PFSK-1 (cell line): ENCODE results near the gene VTI1A.

Source experiments
- FOXP2 ChIP-seq: optimal IDR thresholded peaks from 2 replicates; pipeline ENCODE3; 2011; ENCODE audit warnings: borderline replicate concordance, control low read depth, inconsistent platforms; ENCODE audit not compliant: insufficient read depth; ENCODE audit errors: extremely low read length, extremely low read depth
- POLR2AphosphoS5 ChIP-seq: IDR thresholded peaks from 2 replicates; pipeline ENCODE4 v1.6.1; 2012; ENCODE audit warnings: low read depth, mild to moderate bottlenecking, control low read depth, low read length, moderate library complexity
- SIN3A ChIP-seq: IDR thresholded peaks from 2 replicates; pipeline ENCODE4 v1.6.1; 2012; ENCODE audit warnings: mild to moderate bottlenecking, low read length, moderate library complexity, borderline replicate concordance; ENCODE audit not compliant: insufficient read depth
- TAF1 ChIP-seq: IDR thresholded peaks from 2 replicates; pipeline ENCODE4 v1.6.1; 2012; ENCODE audit warnings: low read length, control low read depth, borderline replicate concordance; ENCODE audit not compliant: insufficient read depth
- TF ChIP-seq, protein P1 (sequence below), 2 experiments: IDR thresholded peaks; 2 replicates each; pipeline versions ENCODE4 v1.6.1 to v1.8.0; 2011 to 2012; ENCODE audit warnings: low read depth in 2 of 2, low read length in 2 of 2, control low read depth in 1 of 2, inconsistent platforms in 1 of 2, mild to moderate bottlenecking in 1 of 2, moderate library complexity in 1 of 2; ENCODE audit not compliant: insufficient read depth in 1 of 2

DNA sequence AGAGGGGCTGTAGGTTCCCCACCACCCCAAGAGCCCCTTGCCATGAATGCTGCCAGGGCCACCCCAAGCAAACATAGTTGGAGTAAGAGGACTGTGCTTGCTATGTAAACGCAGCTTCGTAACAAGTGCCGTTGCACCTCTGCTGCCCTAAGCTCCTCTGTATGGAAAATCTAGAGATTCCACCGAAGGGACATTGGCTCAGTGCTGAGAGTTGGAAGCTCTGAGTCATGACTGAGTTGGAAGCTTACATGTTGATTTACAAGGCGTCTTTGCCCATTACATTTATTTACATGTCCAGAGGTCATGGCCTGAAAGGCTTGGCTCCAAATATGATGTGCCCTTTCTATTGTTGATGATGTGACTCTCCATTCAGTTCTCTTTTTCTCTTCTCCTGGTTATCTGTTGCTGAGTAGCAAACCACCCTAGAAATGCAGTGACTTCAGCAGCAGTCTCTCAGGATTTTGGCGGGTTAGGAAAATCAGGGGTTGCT is 270.0 kb downstream of the VTI1A start:
- TF ChIP-seq POLR2AphosphoS5 (no peak), TAF1 (no peak), FOXP2 (no peak), SIN3A (no peak)
- TF ChIP-seq, protein P1, sequence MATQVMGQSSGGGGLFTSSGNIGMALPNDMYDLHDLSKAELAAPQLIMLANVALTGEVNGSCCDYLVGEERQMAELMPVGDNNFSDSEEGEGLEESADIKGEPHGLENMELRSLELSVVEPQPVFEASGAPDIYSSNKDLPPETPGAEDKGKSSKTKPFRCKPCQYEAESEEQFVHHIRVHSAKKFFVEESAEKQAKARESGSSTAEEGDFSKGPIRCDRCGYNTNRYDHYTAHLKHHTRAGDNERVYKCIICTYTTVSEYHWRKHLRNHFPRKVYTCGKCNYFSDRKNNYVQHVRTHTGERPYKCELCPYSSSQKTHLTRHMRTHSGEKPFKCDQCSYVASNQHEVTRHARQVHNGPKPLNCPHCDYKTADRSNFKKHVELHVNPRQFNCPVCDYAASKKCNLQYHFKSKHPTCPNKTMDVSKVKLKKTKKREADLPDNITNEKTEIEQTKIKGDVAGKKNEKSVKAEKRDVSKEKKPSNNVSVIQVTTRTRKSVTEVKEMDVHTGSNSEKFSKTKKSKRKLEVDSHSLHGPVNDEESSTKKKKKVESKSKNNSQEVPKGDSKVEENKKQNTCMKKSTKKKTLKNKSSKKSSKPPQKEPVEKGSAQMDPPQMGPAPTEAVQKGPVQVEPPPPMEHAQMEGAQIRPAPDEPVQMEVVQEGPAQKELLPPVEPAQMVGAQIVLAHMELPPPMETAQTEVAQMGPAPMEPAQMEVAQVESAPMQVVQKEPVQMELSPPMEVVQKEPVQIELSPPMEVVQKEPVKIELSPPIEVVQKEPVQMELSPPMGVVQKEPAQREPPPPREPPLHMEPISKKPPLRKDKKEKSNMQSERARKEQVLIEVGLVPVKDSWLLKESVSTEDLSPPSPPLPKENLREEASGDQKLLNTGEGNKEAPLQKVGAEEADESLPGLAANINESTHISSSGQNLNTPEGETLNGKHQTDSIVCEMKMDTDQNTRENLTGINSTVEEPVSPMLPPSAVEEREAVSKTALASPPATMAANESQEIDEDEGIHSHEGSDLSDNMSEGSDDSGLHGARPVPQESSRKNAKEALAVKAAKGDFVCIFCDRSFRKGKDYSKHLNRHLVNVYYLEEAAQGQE (IDR thresholded peaks at IDR 0.05; ENCODE audit: insufficient read depth in 1 of 2, low read depth in 2 of 2, low read length in 2 of 2): no peak
